SK-N-SH treated with all-trans-retinoic acid at 6 μM for 48 hours (cell line): ENCODE results near the gene NPFFR1.

ENCODE experiments used
- CSDC2 ChIP-seq: fragments of 250-450 bp; sonication (Bioruptor Pico); IDR thresholded peaks from 2 replicates; pipeline ENCODE4 v1.5.0; 2020; ENCODE audit warnings: mild to moderate bottlenecking, moderate library complexity
- ESRRG ChIP-seq: fragments of 250-450 bp; sonication (Bioruptor Pico); IDR thresholded peaks from 2 replicates; pipeline ENCODE4 v1.6.1; 2021; ENCODE audit warnings: mild to moderate bottlenecking
- GLIS3 ChIP-seq: fragments of 250-450 bp; sonication (Bioruptor Pico); IDR thresholded peaks from 2 replicates; pipeline ENCODE4 v1.5.0; 2020; ENCODE audit warnings: mild to moderate bottlenecking, moderate library complexity
- SNAI2 ChIP-seq: fragments of 250-450 bp; sonication (Bioruptor Pico); IDR thresholded peaks from 2 replicates; pipeline ENCODE4 v1.5.0; 2020; ENCODE audit warnings: mild to moderate bottlenecking, moderate library complexity
- ZFP3 ChIP-seq: fragments of 250-450 bp; sonication (Bioruptor Pico); IDR thresholded peaks from 2 replicates; pipeline ENCODE4 v1.5.0; 2020; ENCODE audit warnings: mild to moderate bottlenecking, moderate library complexity
- ZFP30 ChIP-seq: fragments of 450-650 bp; formaldehyde crosslinking; IDR thresholded peaks from 2 replicates; pipeline ENCODE4 v1.5.0; 2022; ENCODE audit warnings: mild to moderate bottlenecking, moderate library complexity
- ZNF565 ChIP-seq: fragments of 450-650 bp; formaldehyde crosslinking; conservative IDR thresholded peaks from 2 replicates; pipeline ENCODE4 v1.5.0; 2020; ENCODE audit warnings: low read depth, mild to moderate bottlenecking, moderate library complexity
- TF ChIP-seq, protein P1 (sequence below): fragments of 250-450 bp; sonication (Bioruptor Pico); IDR thresholded peaks from 2 replicates; pipeline ENCODE4 v1.5.1; 2020; ENCODE audit warnings: low read depth, mild to moderate bottlenecking, moderate library complexity
- TF ChIP-seq, protein P2 (sequence below): fragments of 250-450 bp; sonication (Bioruptor Pico); IDR thresholded peaks from 2 replicates; pipeline ENCODE4 v1.8.0; 2020; ENCODE audit warnings: mild to moderate bottlenecking, moderate library complexity, borderline replicate concordance

DNA sequence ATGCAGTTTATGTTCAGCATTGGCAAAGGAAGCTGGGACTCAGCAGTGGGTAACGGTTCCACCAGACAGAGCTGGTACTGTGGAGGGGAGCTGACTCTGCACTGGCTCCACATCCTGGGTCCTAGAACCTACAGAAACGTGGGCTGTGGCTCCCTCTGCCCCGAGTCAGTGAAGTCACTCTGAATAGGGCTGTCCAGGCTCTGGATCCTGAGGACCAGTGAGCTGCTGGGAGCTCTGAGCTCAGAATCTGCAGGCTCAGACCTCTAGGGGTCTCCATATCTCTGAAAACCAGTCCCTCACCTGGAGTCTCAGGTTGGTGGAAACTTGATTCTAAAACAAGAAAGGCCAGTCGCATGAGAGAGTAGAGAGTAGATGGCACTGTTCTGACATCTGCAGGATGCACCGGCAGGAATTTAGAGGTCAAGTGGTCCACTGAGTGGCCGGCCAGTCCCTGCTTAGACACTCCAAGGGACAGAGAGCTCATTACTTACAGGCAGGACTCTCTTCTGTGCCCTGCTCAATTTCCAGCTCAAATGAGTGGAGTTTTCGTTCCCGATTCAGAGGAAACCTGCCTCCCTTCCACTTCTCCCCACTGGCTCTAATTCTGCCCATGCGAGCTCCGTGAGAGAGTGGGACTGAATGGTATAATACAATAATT lies 18.6 kb downstream of the NPFFR1 start:
- TF ChIP-seq GLIS3 (CRISPR knock-in tag) (no peak), ZFP3 (CRISPR knock-in tag) (no peak), ESRRG (CRISPR knock-in tag) (no peak), CSDC2 (no peak), SNAI2 (CRISPR knock-in tag) (no peak), ZNF565 (CRISPR knock-in tag) (no peak), ZFP30 (CRISPR knock-in tag) (no peak)
- TF ChIP-seq, protein P1, sequence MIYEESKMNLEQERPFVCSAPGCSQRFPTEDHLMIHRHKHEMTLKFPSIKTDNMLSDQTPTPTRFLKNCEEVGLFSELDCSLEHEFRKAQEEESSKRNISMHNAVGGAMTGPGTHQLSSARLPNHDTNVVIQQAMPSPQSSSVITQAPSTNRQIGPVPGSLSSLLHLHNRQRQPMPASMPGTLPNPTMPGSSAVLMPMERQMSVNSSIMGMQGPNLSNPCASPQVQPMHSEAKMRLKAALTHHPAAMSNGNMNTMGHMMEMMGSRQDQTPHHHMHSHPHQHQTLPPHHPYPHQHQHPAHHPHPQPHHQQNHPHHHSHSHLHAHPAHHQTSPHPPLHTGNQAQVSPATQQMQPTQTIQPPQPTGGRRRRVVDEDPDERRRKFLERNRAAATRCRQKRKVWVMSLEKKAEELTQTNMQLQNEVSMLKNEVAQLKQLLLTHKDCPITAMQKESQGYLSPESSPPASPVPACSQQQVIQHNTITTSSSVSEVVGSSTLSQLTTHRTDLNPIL (CRISPR knock-in tag): no peak
- TF ChIP-seq, protein P2, sequence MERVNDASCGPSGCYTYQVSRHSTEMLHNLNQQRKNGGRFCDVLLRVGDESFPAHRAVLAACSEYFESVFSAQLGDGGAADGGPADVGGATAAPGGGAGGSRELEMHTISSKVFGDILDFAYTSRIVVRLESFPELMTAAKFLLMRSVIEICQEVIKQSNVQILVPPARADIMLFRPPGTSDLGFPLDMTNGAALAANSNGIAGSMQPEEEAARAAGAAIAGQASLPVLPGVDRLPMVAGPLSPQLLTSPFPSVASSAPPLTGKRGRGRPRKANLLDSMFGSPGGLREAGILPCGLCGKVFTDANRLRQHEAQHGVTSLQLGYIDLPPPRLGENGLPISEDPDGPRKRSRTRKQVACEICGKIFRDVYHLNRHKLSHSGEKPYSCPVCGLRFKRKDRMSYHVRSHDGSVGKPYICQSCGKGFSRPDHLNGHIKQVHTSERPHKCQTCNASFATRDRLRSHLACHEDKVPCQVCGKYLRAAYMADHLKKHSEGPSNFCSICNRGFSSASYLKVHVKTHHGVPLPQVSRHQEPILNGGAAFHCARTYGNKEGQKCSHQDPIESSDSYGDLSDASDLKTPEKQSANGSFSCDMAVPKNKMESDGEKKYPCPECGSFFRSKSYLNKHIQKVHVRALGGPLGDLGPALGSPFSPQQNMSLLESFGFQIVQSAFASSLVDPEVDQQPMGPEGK (CRISPR knock-in tag): no peak
